GM12892 (cell line): ENCODE data around the gene KIF24.

Experiments used
- POLR2A ChIP-seq: IDR thresholded peaks from 2 replicates; pipeline ENCODE4 v1.6.1; 2011; ENCODE audit warnings: low read depth, low read length, control low read depth
- POLR2AphosphoS5 ChIP-seq: IDR thresholded peaks from 2 replicates; pipeline ENCODE4 v1.6.1; 2011; ENCODE audit warnings: low read depth, low read length, control low read depth
- TAF1 ChIP-seq: IDR thresholded peaks from 2 replicates; pipeline ENCODE4 v1.6.1; 2011; ENCODE audit warnings: low read depth, mild to moderate bottlenecking, control low read depth, low read length, borderline replicate concordance

DNA sequence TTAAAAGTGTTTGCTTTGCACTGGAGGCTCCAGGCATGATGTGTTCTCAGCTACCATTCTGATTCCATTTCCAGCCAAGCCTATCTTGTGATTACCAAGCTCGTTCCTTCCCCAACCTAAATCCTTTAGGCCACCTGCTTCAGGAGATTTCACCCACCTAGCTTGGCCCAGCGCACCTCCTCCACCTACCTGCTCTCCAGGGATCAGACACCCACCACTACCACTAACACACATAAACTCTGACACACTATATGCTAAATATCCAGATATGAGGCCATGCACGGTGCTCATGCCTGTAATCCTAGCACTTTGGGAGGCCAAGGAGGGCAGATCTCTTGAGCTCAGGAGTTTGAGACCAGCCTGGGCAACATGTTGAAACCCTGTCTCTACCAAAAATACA is 45.3 kb upstream of the KIF24 start:
- TF ChIP-seq POLR2AphosphoS5 (no peak), POLR2A (no peak), TAF1 (no peak)
